Embryonic facial prominence (tissue), 1 donor: ENCODE data around the gene SHROOM2.

Experiments used
- DNase-seq: peaks from one replicate; pipeline ENCODE4 v3.0.0-alpha.2; 2016; ENCODE audit errors: extremely low spot score

Gene SHROOM2

DNA sequence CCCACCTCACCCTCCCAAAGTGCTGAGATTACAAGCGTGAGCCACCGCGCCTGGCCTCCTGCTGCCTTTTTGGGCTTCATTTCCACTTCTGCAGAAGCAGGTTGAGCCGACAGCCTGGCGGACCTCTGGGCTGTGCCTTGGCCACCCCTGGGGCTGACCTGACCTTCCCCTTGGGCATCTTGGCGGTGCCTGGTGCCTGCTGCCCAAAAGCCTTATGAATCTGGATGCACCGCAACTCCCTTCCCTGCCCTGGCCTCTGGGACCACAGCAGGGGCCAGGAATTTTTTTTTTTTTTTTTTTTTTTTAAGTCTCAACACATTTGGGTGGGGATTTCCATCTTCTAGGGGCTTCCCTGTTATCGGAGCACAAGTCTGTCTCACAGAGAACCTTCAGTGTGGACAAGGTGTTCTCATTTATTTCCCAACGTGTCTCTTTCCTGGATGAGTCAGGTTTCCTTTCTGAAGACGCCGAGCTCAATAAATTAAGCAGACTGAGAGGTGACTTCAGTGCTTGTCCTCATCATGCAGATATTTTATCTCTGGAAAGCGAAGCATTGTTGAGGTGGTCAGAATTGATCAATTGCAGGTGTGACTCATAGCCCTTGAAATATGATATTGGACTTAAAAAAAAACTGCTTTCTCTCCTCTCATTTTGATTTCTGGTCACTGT lies 79.7 kb downstream of the SHROOM2 start:
- no peak for DNase-seq

DNA sequence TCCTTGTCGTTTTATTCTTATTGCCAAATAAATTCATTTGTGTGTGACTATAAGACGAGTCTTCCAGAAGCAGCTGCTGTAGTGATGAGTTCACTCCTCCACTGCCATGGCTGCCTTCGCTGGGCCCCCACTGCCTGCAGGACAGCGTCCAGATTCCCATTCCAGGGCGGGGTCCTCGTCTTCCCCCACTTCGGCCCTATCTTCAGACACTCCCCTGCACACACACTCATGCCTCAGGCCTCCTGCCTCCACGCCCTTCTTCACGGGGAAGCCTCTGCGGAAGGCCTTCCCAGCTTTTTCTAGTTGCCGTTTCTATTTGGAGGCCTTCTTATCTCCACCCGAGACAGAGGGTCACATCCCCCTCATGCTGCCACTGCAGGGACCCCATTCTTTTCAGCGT lies 80.4 kb downstream of the SHROOM2 start:
- no peak for DNase-seq

DNA sequence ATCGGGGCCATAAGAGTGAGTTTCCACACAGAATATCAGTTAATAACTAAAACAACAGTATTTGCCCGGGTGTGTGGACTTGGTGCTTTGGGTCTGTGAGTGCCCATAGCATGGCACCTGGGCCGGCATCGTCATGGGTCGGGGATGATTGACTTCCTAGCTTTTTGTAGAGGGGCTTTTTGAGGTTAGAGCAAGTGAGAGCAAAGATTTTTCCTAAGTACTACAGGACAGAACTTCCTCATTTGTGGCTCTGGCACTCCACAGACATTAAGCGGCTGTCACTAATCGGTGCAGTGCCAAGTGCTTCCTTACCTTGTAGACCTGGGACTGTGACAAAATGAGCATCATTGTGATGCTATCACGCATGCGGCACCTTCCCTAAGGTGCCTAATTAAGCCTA lies 81.0 kb downstream of the SHROOM2 start:
- no peak for DNase-seq

DNA sequence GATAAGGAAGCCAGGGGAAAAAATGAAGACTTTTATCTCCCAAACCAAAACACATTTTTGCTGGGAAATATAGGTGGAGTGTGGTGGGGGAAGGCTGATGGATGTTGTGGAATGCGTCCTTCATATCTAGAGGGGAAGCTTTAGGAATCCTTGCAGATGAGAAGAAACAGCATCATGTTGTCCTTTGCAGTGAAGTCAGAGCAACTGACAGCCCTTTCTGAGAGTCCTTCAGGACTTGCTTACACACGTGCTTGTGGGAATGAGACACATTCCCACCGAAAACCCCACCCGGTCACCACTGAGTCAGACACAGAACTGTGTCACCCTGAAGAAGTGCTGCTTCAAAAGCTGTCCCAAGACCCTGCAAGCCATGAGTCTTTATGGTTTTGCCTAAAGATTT lies 81.5 kb downstream of the SHROOM2 start:
- DNase-seq = no peak

DNA sequence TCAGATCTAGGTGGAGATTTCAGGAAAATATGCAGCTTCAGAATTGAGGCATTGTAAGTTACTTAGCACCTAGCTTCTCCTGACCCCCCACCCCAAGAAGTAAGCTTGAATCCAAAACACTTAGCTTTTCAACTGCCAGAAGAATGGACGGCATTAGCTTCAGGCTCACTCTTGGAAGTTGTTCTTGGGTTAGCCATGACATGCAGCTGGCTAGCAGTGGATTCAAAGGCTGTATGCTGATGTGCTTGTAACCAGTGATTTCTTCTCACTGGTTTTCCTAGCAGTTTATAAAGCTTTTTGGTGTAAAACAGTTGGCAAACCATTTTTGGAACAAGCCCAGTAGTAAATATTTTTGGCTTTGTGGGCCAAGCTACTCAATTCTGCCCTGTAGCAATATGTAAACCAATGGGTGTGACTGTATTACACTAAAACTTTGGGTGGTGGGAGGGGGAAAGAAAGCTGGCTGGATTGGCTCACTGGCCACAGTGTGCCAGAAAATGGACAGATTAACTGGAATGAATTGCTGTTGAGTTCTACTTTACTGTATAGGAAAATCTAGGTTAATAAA lies 85.6 kb downstream of the SHROOM2 start:
- DNase-seq = no peak

DNA sequence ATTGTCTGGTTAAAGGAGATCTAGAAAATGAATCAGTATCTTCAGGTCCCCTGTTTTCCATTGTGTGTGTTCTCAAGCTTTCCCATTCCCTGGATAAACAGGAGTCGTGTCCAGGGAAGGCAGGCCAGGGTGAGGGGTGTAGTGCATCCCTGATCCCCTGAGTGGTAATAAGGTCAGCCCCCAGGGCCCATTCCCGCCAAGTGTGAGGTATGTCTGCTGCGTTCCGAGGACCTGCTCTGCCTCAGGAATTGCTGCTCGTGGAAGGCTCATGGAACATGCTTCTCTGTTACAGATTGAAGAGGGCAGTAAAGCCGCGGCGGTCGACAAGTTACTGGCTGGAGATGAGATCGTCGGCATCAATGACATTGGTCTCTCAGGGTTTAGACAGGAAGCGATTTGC lies 87.1 kb downstream of the SHROOM2 start:
- no peak for DNase-seq

DNA sequence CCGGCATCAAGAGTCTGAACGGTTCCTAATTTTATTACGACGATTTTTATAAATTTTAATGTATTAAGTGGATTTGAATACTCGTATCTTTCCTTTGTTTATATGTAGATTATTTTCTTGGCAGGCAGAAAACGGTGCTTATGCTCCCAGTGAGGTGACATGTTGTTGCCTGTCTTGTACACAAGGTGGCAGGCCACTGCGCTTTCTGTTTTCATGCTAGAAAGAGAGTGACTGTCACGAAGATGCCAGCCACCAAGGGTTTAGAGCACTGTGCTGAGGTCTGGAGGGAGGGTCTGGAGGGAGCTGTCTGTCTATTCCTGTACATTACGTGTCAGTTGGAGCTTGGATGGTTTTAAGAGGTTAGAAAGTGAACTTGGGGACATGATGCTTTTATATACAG lies 87.7 kb downstream of the SHROOM2 start:
- DNase-seq = no peak

DNA sequence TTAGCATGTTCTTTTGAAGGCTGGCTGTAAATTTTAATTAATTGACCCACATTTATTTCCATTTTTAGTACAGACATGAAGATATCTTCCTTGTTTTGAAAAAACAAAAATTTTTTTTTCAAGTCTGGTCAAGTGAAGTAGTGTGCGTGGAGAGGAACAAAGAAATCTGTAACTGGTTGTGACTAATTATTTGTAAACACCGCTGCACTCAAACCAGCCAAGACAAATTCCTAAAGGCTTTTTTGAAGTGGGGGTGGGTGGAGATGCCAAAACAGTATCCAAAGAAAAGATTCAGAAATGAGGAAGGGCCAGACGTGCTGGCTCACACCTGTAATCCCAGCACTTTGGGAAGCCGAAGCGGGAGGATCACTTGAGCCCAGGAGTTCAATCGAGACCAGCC lies 88.3 kb downstream of the SHROOM2 start:
- DNase-seq = no peak

DNA sequence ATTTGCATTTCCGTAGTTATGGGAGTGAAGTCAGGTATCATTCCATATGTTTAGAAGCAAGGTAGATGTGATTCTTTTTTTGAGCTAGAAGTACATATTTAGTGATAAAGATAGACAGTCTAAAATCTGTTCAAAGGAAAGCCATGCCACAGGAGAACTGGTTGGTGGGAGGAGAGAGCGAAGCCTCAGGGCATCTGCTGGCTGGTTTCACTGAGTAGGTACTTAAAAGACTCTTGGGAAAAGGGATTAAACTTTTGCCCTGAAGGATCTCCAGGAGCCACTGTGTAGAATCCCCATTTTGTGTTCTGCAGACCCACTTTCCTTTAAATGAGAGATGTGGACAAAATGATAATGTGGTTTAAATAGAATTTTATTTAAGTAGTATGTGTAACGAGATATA lies 89.6 kb downstream of the SHROOM2 start:
- no peak for DNase-seq

DNA sequence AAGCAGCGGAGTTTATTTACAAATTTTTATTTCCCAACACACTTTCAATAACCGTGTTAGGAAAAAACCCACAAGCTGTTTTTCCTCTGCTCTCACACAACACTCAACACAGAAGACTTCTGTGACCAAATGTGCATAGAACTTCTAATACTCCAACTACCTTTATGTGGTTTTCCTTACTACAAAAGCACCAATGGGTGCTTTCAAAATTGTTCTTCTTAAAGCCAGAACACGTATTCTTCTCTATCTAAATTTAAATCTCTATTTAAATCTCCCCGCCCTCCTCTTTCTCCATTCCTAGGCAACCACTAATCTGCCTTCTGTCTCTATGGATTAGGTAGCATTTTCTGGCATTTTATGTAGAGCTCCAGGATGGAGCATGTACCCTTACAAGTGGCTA lies 90.0 kb downstream of the SHROOM2 start:
- no peak for DNase-seq

DNA sequence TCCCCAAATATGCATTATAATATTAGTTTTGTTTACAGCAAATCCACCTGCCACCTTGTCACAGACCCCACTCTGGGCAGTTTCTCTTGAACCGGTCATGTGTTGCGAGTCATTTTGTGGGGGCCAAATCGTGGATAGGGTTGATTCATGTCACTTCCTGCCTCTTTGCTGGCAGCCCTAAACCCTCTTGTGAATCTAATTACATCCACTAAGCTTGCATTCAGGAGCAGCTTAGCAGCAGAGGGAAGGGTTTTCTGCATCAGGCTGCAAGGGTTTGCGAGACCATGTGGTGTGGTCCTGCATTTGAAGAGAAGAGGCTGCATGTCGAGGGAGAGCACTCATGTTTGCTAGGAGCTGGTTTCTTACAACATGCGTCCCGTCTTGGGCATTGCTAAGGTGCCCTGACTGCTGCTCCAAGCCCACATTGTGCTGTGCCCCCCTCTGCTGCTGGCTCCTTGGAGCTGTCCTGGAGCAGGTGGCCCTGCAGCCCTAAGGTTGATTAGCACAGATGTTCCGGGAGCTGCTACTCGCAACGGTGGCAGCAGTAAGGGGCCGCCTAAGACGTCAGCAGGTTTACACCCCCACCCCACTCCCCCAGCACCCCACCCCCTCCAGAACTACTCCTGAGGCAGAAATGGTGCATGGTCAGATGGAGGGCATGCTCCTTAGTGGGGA lies 92.1 kb downstream of the SHROOM2 start:
- no peak for DNase-seq

DNA sequence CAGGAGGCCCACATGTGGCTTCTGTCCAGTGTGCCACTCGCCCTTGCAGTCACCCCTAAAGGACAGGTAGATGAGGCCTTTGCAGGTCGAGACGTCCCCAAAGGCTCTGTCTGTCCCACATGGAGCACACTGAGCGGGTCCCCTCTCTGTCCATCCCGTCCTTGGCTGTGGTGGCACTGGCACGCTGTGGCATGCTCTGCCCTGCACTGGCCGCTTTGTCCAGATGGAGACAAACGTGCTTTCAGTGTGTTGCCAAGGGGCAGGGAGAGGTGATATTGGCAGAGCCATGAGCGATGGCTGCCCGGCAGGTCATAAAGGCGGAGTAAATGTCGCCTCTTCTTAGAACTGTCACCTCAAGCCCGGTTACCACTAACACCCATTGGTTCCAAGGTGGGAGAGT lies 94.0 kb downstream of the SHROOM2 start:
- DNase-seq = no peak

DNA sequence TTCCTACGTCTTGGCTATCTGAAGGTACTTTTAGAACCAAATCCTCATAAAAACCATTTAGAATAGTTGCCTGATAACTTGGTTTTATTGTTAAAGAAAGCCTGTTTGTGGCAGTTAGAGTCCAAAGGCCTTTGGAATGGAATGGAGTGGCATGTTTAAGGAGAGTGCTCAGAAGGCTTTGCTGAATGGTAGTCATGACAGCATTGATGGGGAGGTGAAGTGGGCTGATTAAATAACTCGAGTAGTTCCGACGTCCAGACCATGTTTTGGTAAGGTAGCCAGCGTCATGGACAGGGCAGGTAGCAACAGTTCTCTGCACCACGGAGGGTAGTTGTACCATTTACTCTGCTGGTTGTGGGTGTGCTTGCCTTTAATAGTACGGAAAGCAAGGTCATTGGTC lies 94.6 kb downstream of the SHROOM2 start:
- no peak for DNase-seq

DNA sequence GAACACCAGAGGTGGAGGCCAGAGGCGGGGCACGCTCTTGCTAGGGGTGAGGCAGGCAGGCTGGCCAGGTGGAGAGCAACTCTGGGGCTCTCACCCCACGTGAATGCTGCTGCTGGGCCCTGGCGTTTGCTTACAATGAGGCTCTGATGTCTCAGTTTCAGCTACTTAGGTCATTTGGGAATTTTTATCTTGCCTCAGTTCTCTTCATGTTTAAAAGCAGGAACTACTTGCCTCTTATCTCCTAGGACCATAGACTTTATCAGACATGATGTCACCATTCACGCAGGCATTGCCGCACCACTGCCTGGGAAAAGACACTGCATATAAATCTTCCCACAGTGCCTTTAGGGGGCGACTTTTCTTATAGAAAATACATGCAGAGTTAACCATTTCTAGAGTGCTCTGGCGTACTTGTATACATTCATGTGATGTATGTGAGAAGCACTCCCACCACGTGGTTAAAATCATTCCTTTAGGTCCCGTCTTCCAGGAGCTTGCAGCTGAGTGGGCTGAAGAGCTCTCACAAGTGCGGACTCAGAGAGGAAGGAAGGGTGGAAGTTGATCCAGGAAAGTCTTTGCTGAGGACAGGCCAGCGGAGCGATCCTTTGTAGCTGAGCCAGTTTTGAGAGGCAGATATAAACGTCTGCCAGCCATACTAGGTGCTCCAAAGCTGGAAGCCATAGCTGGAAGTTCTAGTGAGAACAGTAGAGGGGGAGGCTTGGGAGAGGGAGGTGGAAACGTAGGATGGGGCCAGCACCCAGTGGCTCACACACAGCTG lies 96.6 kb downstream of the SHROOM2 start:
- DNase-seq = no peak

DNA sequence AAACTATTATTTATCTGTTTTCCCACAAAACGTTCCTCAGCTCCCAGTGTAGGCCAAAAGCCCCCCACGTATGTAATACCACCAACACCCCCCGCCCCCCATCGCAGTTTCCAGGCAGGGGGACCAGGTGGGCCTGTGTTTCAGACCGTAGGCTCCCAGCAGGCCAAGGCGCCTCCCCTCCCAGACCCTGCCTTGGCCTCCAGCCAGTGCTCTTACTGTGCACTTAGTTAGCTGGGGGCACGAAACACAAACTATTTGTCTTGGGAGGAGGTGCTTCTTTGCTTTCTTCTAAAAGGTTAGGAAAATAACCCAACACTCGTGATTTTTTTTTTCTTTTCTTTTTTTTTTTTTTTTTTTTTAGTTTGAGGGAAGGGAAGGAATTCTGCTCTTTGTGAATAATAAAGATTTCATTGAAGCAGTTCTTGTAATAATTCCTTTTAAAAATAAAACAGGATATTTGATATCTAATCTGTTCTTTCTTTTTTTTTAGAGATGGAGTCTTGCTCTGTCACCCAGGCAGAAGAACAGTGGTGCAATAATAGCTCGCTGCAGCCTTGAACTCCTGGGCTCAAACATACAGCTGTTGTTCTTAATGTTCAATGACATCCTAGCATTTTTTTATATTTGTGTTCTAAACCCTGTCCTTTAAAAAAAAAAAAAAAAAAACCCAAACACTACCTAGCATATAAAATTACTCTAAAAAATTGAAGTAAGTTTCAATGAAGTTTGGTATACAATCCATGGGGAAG lies 98.0 kb downstream of the SHROOM2 start:
- no peak for DNase-seq

DNA sequence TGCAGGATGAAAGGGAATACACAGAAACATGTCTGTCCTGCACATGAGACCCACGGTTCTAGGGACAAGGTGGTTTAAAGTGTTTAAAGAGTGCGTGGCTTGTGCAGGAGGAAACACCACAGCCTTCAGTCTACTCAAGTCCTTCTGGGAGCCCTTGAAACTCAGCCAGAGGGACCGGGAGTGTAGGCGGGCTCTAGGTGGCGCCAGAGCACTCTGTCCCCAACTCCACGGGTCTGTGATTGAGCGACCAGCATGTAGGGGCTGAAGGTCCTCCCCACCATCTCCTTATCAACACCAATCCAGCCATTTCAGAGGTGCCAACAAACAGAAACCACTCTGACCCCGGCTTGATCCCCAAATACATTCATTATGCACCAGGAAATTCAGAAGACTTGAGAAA lies 98.9 kb downstream of the SHROOM2 start:
- no peak for DNase-seq

DNA sequence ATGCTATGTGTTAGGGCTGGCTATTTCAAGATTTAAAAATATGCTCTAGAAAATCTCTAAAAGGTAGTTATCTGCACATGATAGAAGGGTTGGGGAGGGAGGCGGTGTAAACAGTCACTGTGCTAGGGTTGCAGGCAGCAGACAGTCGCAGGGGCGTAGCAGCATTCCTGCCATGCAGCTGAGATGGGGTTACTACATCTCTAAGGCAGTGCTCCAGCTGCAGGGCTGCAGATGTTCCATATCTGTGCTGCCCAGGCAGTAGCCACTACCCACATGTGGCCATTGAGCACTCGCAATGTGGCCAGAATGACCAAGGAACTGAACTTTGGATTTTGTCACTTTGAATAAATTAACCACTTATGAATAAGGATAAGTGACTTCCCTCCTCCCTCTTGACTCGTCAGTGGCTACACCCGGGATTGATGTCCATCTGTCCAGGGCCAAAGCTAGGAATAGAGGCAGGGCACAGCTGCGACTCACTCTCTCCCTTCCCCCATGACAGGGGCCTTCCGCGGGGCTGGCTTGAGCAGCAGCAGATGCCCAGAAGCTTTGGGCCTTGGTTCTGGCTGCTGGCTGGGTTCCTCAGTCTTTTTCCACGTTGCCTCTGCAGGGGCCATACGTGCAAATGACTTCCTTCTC lies 101.5 kb downstream of the SHROOM2 start:
- DNase-seq = no peak

DNA sequence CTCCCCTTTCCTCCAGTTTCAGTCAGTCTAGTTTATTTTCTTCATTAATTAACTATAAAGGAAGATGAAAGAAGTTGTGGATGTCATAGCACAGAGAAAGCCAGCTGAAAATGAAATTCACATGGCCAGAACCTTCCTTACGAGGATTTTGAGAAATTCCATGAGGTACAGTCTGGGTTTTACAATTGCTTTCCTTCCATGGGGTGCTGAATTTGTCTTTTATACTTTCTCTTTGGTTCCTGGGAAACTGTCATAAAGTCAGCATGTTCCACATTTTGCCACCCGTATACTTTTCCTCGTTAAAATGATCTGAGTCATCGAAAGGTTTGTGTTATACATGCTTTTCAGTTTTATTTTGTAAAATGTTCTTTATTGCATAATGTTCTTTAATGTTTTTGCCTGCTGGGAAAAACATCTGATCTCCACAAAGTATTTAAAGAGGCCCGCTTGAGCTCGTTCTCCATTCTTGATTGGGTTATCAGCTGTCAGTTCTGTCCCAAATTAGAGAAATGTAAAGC lies 102.8 kb downstream of the SHROOM2 start:
- DNase-seq = no peak

DNA sequence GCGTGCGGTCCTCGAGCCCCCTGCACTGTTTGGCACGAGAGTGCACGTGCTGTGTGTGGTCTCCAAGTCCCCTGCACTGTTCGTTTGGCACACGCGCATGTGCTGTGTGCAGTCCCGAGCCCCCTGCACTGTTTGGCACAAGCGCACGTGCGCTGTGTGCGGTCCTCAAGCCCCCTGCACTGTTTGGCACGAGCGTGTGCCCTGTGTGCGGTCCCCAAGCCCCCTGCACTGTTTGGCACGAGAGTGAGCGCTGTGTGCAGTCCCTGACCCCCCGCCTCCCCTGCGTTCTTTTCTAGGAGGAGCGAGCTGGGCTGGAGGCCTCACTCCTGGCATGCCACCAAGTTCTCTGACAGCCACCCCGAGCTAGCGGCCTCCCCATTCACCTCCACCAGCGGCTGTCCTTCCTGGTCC lies 104.5 kb downstream of the SHROOM2 start:
- no peak for DNase-seq

DNA sequence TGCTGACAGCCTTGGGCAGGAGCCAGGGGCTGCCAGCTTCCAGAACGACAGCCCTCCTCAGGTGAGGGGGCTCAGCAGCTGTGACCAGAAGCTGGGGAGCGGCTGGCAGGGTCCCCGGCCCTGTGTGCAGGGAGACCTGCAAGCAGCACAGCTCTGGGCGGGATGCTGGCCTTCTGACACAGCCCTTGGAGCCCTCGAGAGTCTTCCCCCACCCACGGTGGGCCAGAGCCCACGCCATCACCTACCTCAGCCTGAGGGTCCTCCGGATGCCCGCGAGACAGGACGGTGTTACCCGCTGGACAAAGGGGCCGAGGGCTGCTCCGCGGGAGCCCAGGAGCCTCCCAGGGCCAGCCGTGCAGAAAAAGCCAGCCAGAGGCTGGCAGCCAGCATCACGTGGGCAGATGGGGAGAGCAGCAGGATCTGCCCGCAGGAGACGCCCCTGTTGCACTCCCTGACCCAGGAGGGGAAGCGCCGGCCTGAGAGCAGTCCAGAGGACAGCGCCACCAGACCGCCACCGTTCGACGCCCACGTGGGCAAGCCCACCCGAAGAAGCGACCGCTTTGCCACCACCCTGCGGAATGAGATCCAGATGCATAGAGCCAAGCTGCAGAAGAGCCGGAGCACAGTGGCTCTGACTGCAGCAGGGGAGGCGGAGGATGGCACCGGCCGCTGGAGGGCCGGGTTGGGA lies 109.1 kb downstream of the SHROOM2 start:
- DNase-seq = no peak

DNA sequence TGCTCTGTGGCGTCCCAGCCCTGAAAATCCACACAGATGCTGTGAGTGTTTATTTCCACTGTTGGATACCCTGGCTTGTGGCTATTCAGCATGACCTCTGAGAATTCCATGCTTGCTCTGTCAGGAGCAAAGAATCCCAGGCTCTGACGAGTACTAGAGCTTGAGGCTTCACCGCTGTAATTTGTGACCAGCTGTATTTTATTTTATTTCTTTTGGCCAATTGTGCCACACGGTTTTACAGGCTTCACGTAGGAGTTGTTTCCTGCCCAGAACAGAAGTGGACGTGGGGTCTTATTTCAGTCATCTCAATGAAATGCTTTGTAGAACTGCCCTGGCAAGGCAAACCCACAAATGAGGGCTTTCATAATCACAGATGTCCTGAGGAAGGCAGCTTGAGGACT lies 111.5 kb downstream of the SHROOM2 start:
- no peak for DNase-seq
